Endodermal cell (in vitro differentiated cells): ENCODE data around the gene TGFBI. TPM values are rescaled to one million over a fixed set of nuclear protein-coding genes. Genes with fewer than 3 reads are reported as not detected.

Experiments
- DNase-seq: peaks from one replicate; pipeline ENCODE4 v3.0.0-alpha.2; 2017
- H3K27ac ChIP-seq: 2 replicates; pipeline ENCODE4 v1.5.1; 2013; ENCODE audit warnings: mild to moderate bottlenecking, low read depth, low read length, moderate library complexity
- H3K27me3 ChIP-seq: 2 replicates; pipeline ENCODE4 v1.6.1; 2013; ENCODE audit warnings: mild to moderate bottlenecking, low read length, moderate library complexity; ENCODE audit not compliant: insufficient read depth, control insufficient read depth, poor library complexity, severe bottlenecking
- H3K36me3 ChIP-seq: 2 replicates; pipeline ENCODE4 v1.7.0; 2013; ENCODE audit warnings: mild to moderate bottlenecking, low read length, moderate library complexity; ENCODE audit not compliant: control insufficient read depth, insufficient read depth
- H3K4me1 ChIP-seq: one replicate; pipeline ENCODE4 v1.7.0; 2013; ENCODE audit warnings: low read length; ENCODE audit not compliant: control insufficient read depth, insufficient read depth
- H3K4me3 ChIP-seq: 2 replicates; pipeline ENCODE4 v1.5.1; 2013; ENCODE audit warnings: mild to moderate bottlenecking, low read length, moderate library complexity
- H3K9ac ChIP-seq: 2 replicates; pipeline ENCODE4 v1.6.1; 2013; ENCODE audit warnings: mild to moderate bottlenecking, low read length, moderate library complexity; ENCODE audit not compliant: poor library complexity, severe bottlenecking; ENCODE audit errors: extremely low read depth
- H3K9me3 ChIP-seq: 2 replicates; pipeline ENCODE4 v1.6.1; 2013; ENCODE audit warnings: mild to moderate bottlenecking, low read length, moderate library complexity; ENCODE audit not compliant: control insufficient read depth
- H3K27ac Mint-ChIP-seq: 2 replicates; pipeline ENCODE4 v1.8.0; 2020; ENCODE audit warnings: mixed read lengths
- H3K27me3 Mint-ChIP-seq: 2 replicates; pipeline ENCODE4 v1.8.0; 2021; ENCODE audit warnings: mild to moderate bottlenecking, mixed read lengths; ENCODE audit not compliant: insufficient read depth
- H3K36me3 Mint-ChIP-seq: 2 replicates; pipeline ENCODE4 v1.8.0; 2020; ENCODE audit warnings: low read depth, mixed read lengths
- H3K4me1 Mint-ChIP-seq: 2 replicates; pipeline ENCODE4 v1.8.0; 2020; ENCODE audit warnings: mixed read lengths
- H3K4me3 Mint-ChIP-seq: 2 replicates; pipeline ENCODE4 v1.8.0; 2020; ENCODE audit warnings: mild to moderate bottlenecking, moderate library complexity, mixed read lengths
- H3K9me3 Mint-ChIP-seq: 2 replicates; pipeline ENCODE4 v1.8.0; 2020; ENCODE audit warnings: mild to moderate bottlenecking, mixed read lengths
- WGBS, 2 experiments: methylation state at CpG; one replicate each; pipeline versions ENCODE4 v1.1.5 to v1.1.7; 2013; ENCODE audit warnings: missing lambda C conversion rate in 2 of 2, mixed read lengths in 1 of 2; ENCODE audit not compliant: insufficient coverage in 1 of 2, insufficient read length in 1 of 2; 5-methylcytosine and 5-hydroxymethylcytosine counted together
- total RNA-seq, 2 donors: library from RNA; stranded (reverse); fragmentation: NEBNext Ultra II Directional in 1 of 2; extraction: Animal tissue kit (Norgen Biotek cat#: 25700) in 1 of 2; gene quantifications; 2 replicates in 1 of 2; 3 replicates in 1 of 2; pipeline ENCODE4 v1.2.1, GENCODE V29; 2021
- TF ChIP-seq, protein P1 (sequence below): fragments of 200-600 bp; sonication (generic); conservative IDR thresholded peaks from 2 replicates; pipeline ENCODE4 v1.5.0; 2021; ENCODE audit warnings: antibody characterized with exemption, mild to moderate bottlenecking

Gene TGFBI
- total RNA-seq, 2 donors from 2014 or later: 2.8 to 4.9 TPM

GRCh38 chr5:136042156-136042555 lies 13.4 kb downstream of the TGFBI start:
- Mint-ChIP-seq H3K9me3 (no peaks in the 10 kb centered on the region), H3K4me3 (no peak overlapping the region), H3K27ac (no peak overlapping the region), H3K36me3 (no peaks in the 10 kb centered on the region), H3K27me3 (peaks cover 17% of the 10 kb centered on the region), H3K4me1 (peaks cover 2% of the 10 kb centered on the region)
- Histone ChIP-seq H3K9ac (no peak overlapping the region), H3K9me3 (no peaks in the 10 kb centered on the region), H3K27me3 (no peaks in the 10 kb centered on the region), H3K4me3 (no peak overlapping the region), H3K27ac (no peak overlapping the region), H3K4me1 (no peaks in the 10 kb centered on the region), H3K36me3 (no peaks in the 10 kb centered on the region)
- TF ChIP-seq, protein P1, sequence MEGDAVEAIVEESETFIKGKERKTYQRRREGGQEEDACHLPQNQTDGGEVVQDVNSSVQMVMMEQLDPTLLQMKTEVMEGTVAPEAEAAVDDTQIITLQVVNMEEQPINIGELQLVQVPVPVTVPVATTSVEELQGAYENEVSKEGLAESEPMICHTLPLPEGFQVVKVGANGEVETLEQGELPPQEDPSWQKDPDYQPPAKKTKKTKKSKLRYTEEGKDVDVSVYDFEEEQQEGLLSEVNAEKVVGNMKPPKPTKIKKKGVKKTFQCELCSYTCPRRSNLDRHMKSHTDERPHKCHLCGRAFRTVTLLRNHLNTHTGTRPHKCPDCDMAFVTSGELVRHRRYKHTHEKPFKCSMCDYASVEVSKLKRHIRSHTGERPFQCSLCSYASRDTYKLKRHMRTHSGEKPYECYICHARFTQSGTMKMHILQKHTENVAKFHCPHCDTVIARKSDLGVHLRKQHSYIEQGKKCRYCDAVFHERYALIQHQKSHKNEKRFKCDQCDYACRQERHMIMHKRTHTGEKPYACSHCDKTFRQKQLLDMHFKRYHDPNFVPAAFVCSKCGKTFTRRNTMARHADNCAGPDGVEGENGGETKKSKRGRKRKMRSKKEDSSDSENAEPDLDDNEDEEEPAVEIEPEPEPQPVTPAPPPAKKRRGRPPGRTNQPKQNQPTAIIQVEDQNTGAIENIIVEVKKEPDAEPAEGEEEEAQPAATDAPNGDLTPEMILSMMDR: no peak
- DNase-seq: no peak
- WGBS, 2 experiments: 100% methylated on average over 1 of the region's 1 CpG

- H3K27ac Mint-ChIP-seq: no peak overlapping the region
These were observed 13.9 kb downstream of the TGFBI start for GRCh38 chr5:136042665-136043121.

GRCh38 chr5:136043551-136043950 lies 14.8 kb downstream of the TGFBI start:
- Mint-ChIP-seq H3K27ac (no peak overlapping the region), H3K36me3 (no peaks in the 10 kb centered on the region), H3K9me3 (no peaks in the 10 kb centered on the region), H3K27me3 (peaks cover 14% of the 10 kb centered on the region), H3K4me3 (no peak overlapping the region), H3K4me1 (peaks cover 2% of the 10 kb centered on the region)
- 98 to 100% methylated on average over 1 to 2 of the region's 2 CpGs for WGBS, 2 experiments
- no peak for DNase-seq
- H3K4me3 ChIP-seq: no peak overlapping the region
- TF ChIP-seq, protein P1: no peak
- H3K27me3 ChIP-seq: no peaks in the 10 kb centered on the region
- no peaks in the 10 kb centered on the region for H3K36me3 ChIP-seq
- H3K9ac ChIP-seq: no peak overlapping the region
- no peaks in the 10 kb centered on the region for H3K4me1 ChIP-seq
- no peaks in the 10 kb centered on the region for H3K9me3 ChIP-seq
- no peak overlapping the region for H3K27ac ChIP-seq

More at GRCh38 chr5:136042665-136043121, 13.9 kb downstream of the TGFBI start:
- Mint-ChIP-seq H3K36me3 (no peaks in the 10 kb centered on the region), H3K9me3 (no peaks in the 10 kb centered on the region), H3K4me3 (no peak overlapping the region), H3K27me3 (peaks cover 14% of the 10 kb centered on the region), H3K4me1 (peaks cover 2% of the 10 kb centered on the region)
- Histone ChIP-seq H3K36me3 (no peaks in the 10 kb centered on the region), H3K9me3 (no peaks in the 10 kb centered on the region), H3K27me3 (no peaks in the 10 kb centered on the region), H3K4me1 (no peaks in the 10 kb centered on the region), H3K4me3 (no peak overlapping the region), H3K27ac (peak overlapping the region; percentile 38), H3K9ac (no peak overlapping the region)
- DNase-seq: no peak
- 57 to 59% methylated on average over 6 of the region's 6 CpGs for WGBS, 2 experiments
- TF ChIP-seq, protein P1: no peak
